H9 (cell line): ENCODE results near the gene CABLES1. TPM values are rescaled to one million over a fixed set of nuclear protein-coding genes. Genes with fewer than 3 reads are reported as not detected.

ENCODE experiments used
- DNase-seq: peaks from one replicate; pipeline ENCODE4 v3.0.0-alpha.2; 2017
- H2AFZ ChIP-seq: one replicate; pipeline ENCODE4 v1.6.1; 2013; ENCODE audit warnings: mild to moderate bottlenecking, low read length, control low read depth, moderate library complexity
- H2AK5ac ChIP-seq: 2 replicates; pipeline ENCODE4 v1.6.1; 2013; ENCODE audit warnings: low read length, control low read depth, mixed read lengths; ENCODE audit not compliant: insufficient read length
- H2BK120ac ChIP-seq: one replicate; pipeline ENCODE4 v1.6.1; 2013; ENCODE audit warnings: low read depth, mild to moderate bottlenecking, low read length, control low read depth, inconsistent platforms; ENCODE audit not compliant: poor library complexity, severe bottlenecking
- H2BK12ac ChIP-seq: 2 replicates; pipeline ENCODE4 v1.6.1; 2013; ENCODE audit warnings: low read length, control low read depth, mixed read lengths, low read depth; ENCODE audit not compliant: insufficient read length
- H2BK15ac ChIP-seq: 2 replicates; pipeline ENCODE4 v1.6.1; 2013; ENCODE audit warnings: low read depth, low read length, control low read depth
- H2BK20ac ChIP-seq: one replicate; pipeline ENCODE4 v1.6.1; 2013; ENCODE audit warnings: low read depth, mild to moderate bottlenecking, low read length, control low read depth, inconsistent platforms; ENCODE audit not compliant: poor library complexity, severe bottlenecking
- H2BK5ac ChIP-seq: 2 replicates; pipeline ENCODE4 v1.6.1; 2013; ENCODE audit warnings: low read length, control low read depth, mixed read lengths; ENCODE audit not compliant: insufficient read length
- H3K14ac ChIP-seq: 2 replicates; pipeline ENCODE4 v1.6.1; 2013; ENCODE audit warnings: low read length, control low read depth; ENCODE audit not compliant: insufficient read depth
- H3K18ac ChIP-seq: 2 replicates; pipeline ENCODE4 v1.6.1; 2013; ENCODE audit warnings: low read depth, mild to moderate bottlenecking, mixed read lengths, low read length, control low read depth; ENCODE audit not compliant: insufficient read length
- H3K23ac ChIP-seq: 2 replicates; pipeline ENCODE4 v1.6.1; 2013; ENCODE audit warnings: low read length, control low read depth, mixed read lengths, low read depth; ENCODE audit not compliant: insufficient read length
- H3K23me2 ChIP-seq: 2 replicates; pipeline ENCODE4 v1.6.1; 2013; ENCODE audit warnings: low read depth, mild to moderate bottlenecking, mixed read lengths, low read length, control low read depth; ENCODE audit not compliant: insufficient read length, poor library complexity, severe bottlenecking
- H3K27ac ChIP-seq: 2 replicates; pipeline ENCODE4 v1.5.1; 2013; ENCODE audit warnings: low read length, control low read depth, mixed read lengths, low read depth; ENCODE audit not compliant: insufficient read length
- H3K27me3 ChIP-seq: 2 replicates; pipeline ENCODE4 v1.6.1; 2013; ENCODE audit warnings: low read length, control low read depth, inconsistent platforms; ENCODE audit not compliant: insufficient read depth
- H3K4ac ChIP-seq: 2 replicates; pipeline ENCODE4 v1.6.1; 2013; ENCODE audit warnings: low read depth, mild to moderate bottlenecking, control low read depth, inconsistent platforms, low read length, moderate library complexity
- H3K4me1 ChIP-seq: 2 replicates; pipeline ENCODE4 v1.6.1; 2013; ENCODE audit warnings: low read length, control low read depth, inconsistent platforms; ENCODE audit not compliant: insufficient read depth
- H3K4me2 ChIP-seq: 2 replicates; pipeline ENCODE4 v1.6.1; 2013; ENCODE audit warnings: low read length, control low read depth, mixed read lengths; ENCODE audit not compliant: insufficient read length, insufficient read depth
- H3K56ac ChIP-seq: 2 replicates; pipeline ENCODE4 v1.6.1; 2013; ENCODE audit warnings: low read depth, mild to moderate bottlenecking, mixed read lengths, low read length, control low read depth; ENCODE audit not compliant: insufficient read length
- H3K79me1 ChIP-seq: 2 replicates; pipeline ENCODE4 v1.6.1; 2013; ENCODE audit warnings: low read depth, mild to moderate bottlenecking, moderate library complexity, low read length, control low read depth, inconsistent platforms; ENCODE audit not compliant: insufficient read depth, poor library complexity, severe bottlenecking
- H3K79me2 ChIP-seq: 2 replicates; pipeline ENCODE4 v1.6.1; 2013; ENCODE audit warnings: low read length, control low read depth, inconsistent platforms; ENCODE audit not compliant: insufficient read depth
- H3K9ac ChIP-seq: 2 replicates; pipeline ENCODE4 v1.6.1; 2013; ENCODE audit warnings: low read length, control low read depth, mixed read lengths; ENCODE audit not compliant: insufficient read length; ENCODE audit errors: extremely low read depth
- H3K9me3 ChIP-seq: one replicate; pipeline ENCODE4 v1.6.1; 2013; ENCODE audit warnings: low read depth, low read length, inconsistent platforms; ENCODE audit not compliant: control insufficient read depth
- H3T11ph ChIP-seq: one replicate; pipeline ENCODE4 v1.6.1; 2013; ENCODE audit warnings: mild to moderate bottlenecking, low read length, control low read depth, inconsistent platforms
- H4K20me1 ChIP-seq: one replicate; pipeline ENCODE4 v1.6.1; 2013; ENCODE audit not compliant: control insufficient read depth, insufficient read length, insufficient read depth
- H4K5ac ChIP-seq: 2 replicates; pipeline ENCODE4 v1.6.1; 2013; ENCODE audit warnings: low read depth, mild to moderate bottlenecking, mixed read lengths, low read length, control low read depth; ENCODE audit not compliant: insufficient read length
- H4K8ac ChIP-seq: replicated peaks from 2 replicates; pipeline ENCODE4 v1.6.1; 2013; ENCODE audit warnings: low read length, control low read depth, mixed read lengths, low read depth; ENCODE audit not compliant: insufficient read length
- H4K91ac ChIP-seq: 2 replicates; pipeline ENCODE4 v1.6.1; 2013; ENCODE audit warnings: low read depth, mild to moderate bottlenecking, moderate library complexity, mixed read lengths, low read length, control low read depth; ENCODE audit not compliant: insufficient read length
- H3K27ac Mint-ChIP-seq, 3 experiments: 2 replicates in 2 of 3; 3 replicates in 1 of 3; pipeline ENCODE4 v1.8.0; 2020 to 2021; ENCODE audit warnings: mixed read lengths in 3 of 3, mild to moderate bottlenecking in 1 of 3, moderate library complexity in 1 of 3
- H3K27me3 Mint-ChIP-seq: 2 replicates; pipeline ENCODE4 v1.8.0; 2021; ENCODE audit warnings: low read depth, mild to moderate bottlenecking, moderate library complexity, mixed read lengths
- H3K36me3 Mint-ChIP-seq, 3 experiments: 2 replicates in 2 of 3; 3 replicates in 1 of 3; pipeline ENCODE4 v1.8.0; 2020 to 2021; ENCODE audit warnings: low read depth in 3 of 3, mixed read lengths in 3 of 3; ENCODE audit not compliant: insufficient read depth in 1 of 3
- H3K4me1 Mint-ChIP-seq, 2 experiments: 2 replicates each; pipeline ENCODE4 v1.8.0; 2020; ENCODE audit warnings: mixed read lengths in 2 of 2
- H3K4me3 Mint-ChIP-seq, 2 experiments: 2 replicates in 1 of 2; 3 replicates in 1 of 2; pipeline ENCODE4 v1.8.0; 2020 to 2021; ENCODE audit warnings: mild to moderate bottlenecking in 2 of 2, mixed read lengths in 2 of 2, moderate library complexity in 1 of 2
- H3K9me3 Mint-ChIP-seq, 2 experiments: 2 replicates in 1 of 2; 3 replicates in 1 of 2; pipeline ENCODE4 v1.8.0; 2020; ENCODE audit warnings: mild to moderate bottlenecking in 2 of 2, mixed read lengths in 2 of 2, moderate library complexity in 1 of 2
- CTCF ChIP-seq: fragments of 200-600 bp; sonication (generic); conservative IDR thresholded peaks from 3 replicates; pipeline ENCODE4 v1.8.0; 2021; ENCODE audit warnings: antibody characterized with exemption, mild to moderate bottlenecking
- WGBS: extraction: QIAGEN DNeasy Blood & Tissue Kit; methylation state at CpG from one replicate; pipeline ENCODE4 v1.1.7; 2013; ENCODE audit warnings: missing lambda C conversion rate, low lambda C conversion rate, mixed read lengths; ENCODE audit not compliant: insufficient read length; ENCODE audit errors: extremely low coverage; 5-methylcytosine and 5-hydroxymethylcytosine counted together
- total RNA-seq: library from RNA; stranded (reverse); gene quantifications from 2 replicates; pipeline ENCODE4 v1.2.1, GENCODE V29; 2021

Gene CABLES1
- total RNA-seq, 1 experiment from 2014 or later = 27.1 TPM

- no peak overlapping the region for H3K4me3 Mint-ChIP-seq
- H3K9me3 Mint-ChIP-seq = no peaks in the 10 kb centered on the region
- TF ChIP-seq CTCF = no peak
- 0 out of 7 replicates have a peak overlapping the region, but pooled peaks of 1 of the 3 experiments have one; percentile 14 for H3K27ac Mint-ChIP-seq
- H2AK5ac ChIP-seq = no peak overlapping the region
- no peak overlapping the region for H3K27ac ChIP-seq
- no peak overlapping the region for H3K14ac ChIP-seq
- H3K9ac ChIP-seq = no peak overlapping the region
- peaks cover 3% of the 10 kb centered on the region for H3K79me1 ChIP-seq
- peaks cover 53 to 55% of the 10 kb centered on the region in 2 experiments for H3K4me1 Mint-ChIP-seq
- H2BK20ac ChIP-seq = no peak overlapping the region
- no peak overlapping the region for H3K18ac ChIP-seq
- H3K4me2 ChIP-seq = no peak overlapping the region
- H2BK120ac ChIP-seq = no peak overlapping the region
- H4K91ac ChIP-seq = no peak overlapping the region
- peaks cover 23% of the 10 kb centered on the region; the same call in 1 of the 2 replicates for H3K79me2 ChIP-seq
- H3K9me3 ChIP-seq = no peaks in the 10 kb centered on the region
- H2BK5ac ChIP-seq = no peak overlapping the region
- no peak overlapping the region for H3K56ac ChIP-seq
- H3K4me1 ChIP-seq = no peaks in the 10 kb centered on the region
- H3K23ac ChIP-seq = no peak overlapping the region
- H3K27me3 ChIP-seq = no peaks in the 10 kb centered on the region
- no peak overlapping the region for H4K8ac ChIP-seq
- no peak overlapping the region for H2BK15ac ChIP-seq
- H3K4ac ChIP-seq = no peak overlapping the region
- no CpG with 5 or more reads among the region's 5 CpGs for WGBS
- no peak overlapping the region for H3T11ph ChIP-seq
- H3K36me3 Mint-ChIP-seq = peaks cover 0 to 12% (median 3%) of the 10 kb centered on the region in 3 experiments; a peak in 3 of 7 replicates
- H3K23me2 ChIP-seq = no peaks in the 10 kb centered on the region
- no peak overlapping the region for H2BK12ac ChIP-seq
- H2AFZ ChIP-seq = no peak overlapping the region
- DNase-seq = no peak
- no peaks in the 10 kb centered on the region for H4K20me1 ChIP-seq
- no peaks in the 10 kb centered on the region; the same call in 1 of the 2 replicates for H3K27me3 Mint-ChIP-seq
- H4K5ac ChIP-seq = no peak overlapping the region
Observed at GRCh38 chr18:23145621-23146020, 10.3 kb downstream of the CABLES1 start.
